ENCODE measurements around the gene LCN6. TPM values are rescaled to one million over a fixed set of nuclear protein-coding genes. Genes with fewer than 3 reads are reported as not detected.

Gene LCN6
- total and polyA plus RNA-seq, 10 of the 15 experiments (the other 5 are each of a cell fraction or from before 2014, with no cell fraction given), result not detected

DNA sequence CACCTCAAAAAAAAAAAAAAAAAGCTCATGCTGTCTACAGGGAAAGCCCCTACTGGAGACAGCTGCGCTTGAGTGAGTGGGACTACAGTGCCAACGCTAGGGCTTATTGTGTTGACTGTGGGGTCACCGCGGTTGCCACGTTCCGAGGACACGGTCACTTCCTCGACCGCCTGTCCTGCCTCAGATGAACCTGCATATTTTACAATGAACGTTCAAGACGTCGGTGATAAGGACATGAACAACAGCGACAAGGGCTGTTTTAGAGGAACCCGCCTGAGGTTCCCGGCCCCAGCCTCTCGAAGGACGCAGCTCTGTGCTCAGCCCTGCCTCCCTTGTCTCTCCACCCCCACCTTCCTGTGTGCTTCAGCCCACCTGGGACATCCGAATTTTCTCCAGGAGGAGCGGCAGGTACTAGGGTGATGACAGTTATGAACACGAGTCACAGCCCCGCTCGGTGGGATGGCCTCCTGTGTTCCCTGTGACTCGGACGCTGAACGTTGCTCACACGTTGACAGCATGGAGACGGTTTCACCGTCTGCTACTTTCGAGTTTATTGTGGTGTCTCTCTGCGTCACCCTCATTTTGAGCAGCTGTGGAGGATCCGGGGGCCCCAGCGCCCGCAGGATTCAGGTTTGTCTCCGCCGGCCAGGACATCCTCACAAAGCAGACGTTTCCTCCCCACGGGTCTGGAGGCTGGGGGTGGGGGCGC lies 47.2 kb downstream of the LCN6 start (continued):
- TF ChIP-seq, protein P1, sequence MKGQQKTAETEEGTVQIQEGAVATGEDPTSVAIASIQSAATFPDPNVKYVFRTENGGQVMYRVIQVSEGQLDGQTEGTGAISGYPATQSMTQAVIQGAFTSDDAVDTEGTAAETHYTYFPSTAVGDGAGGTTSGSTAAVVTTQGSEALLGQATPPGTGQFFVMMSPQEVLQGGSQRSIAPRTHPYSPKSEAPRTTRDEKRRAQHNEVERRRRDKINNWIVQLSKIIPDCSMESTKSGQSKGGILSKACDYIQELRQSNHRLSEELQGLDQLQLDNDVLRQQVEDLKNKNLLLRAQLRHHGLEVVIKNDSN (IDR thresholded peaks at IDR 0.05; ENCODE audit: borderline replicate concordance, extremely low read length, insufficient read depth, low read depth, low read length), result no peak
- TF ChIP-seq ZNF274 (IDR thresholded peaks at IDR 0.05; ENCODE audit: insufficient read depth, insufficient read length) (no peak), EGR1 (IDR thresholded peaks at IDR 0.05; ENCODE audit: borderline replicate concordance in 1 of 2, low read depth in 2 of 2, low read length in 2 of 2) (no peak), BHLHE40 (IDR thresholded peaks at IDR 0.05; ENCODE audit: borderline replicate concordance in 1 of 2, low read depth in 2 of 2, low read length in 1 of 2) (peak; percentile 24 to 65), MYB (IDR thresholded peaks at IDR 0.05; ENCODE audit: borderline replicate concordance, low read depth, low read length) (peak; percentile 92), HDAC2 (IDR thresholded peaks at IDR 0.05) (no peak), ESRRA (IDR thresholded peaks at IDR 0.05; ENCODE audit: low read length) (no peak), STAT1 (conservative IDR thresholded peaks at IDR 0.05) (no peak), POLR2A (IDR thresholded peaks at IDR 0.05; ENCODE audit: low read depth, low read length) (peak; percentile 82), RBBP5 (conservative IDR thresholded peaks at IDR 0.05) (0 out of 2 replicates have a peak, but pooled peaks have one; percentile 46), BCLAF1 (IDR thresholded peaks at IDR 0.05) (no peak), ZNF217 (IDR thresholded peaks at IDR 0.05) (no peak), DPF2 (IDR thresholded peaks at IDR 0.05) (peak; percentile 80; the same call in 1 of the 2 replicates), CHD1 (IDR thresholded peaks at IDR 0.05; ENCODE audit: low read depth, low read length) (0 out of 2 replicates have a peak, but pooled peaks have one; percentile 51), CBX5 (IDR thresholded peaks at IDR 0.05; ENCODE audit: low read depth) (no peak), E2F8 (IDR thresholded peaks at IDR 0.05; ENCODE audit: low read depth, partially characterized antibody) (no peak), PAX8 (IDR thresholded peaks at IDR 0.05) (no peak), BRCA1 (IDR thresholded peaks at IDR 0.05; ENCODE audit: low read depth, low read length) (no peak), IRF3 (IDR thresholded peaks at IDR 0.05) (no peak)
- TF ChIP-seq, protein P2, sequence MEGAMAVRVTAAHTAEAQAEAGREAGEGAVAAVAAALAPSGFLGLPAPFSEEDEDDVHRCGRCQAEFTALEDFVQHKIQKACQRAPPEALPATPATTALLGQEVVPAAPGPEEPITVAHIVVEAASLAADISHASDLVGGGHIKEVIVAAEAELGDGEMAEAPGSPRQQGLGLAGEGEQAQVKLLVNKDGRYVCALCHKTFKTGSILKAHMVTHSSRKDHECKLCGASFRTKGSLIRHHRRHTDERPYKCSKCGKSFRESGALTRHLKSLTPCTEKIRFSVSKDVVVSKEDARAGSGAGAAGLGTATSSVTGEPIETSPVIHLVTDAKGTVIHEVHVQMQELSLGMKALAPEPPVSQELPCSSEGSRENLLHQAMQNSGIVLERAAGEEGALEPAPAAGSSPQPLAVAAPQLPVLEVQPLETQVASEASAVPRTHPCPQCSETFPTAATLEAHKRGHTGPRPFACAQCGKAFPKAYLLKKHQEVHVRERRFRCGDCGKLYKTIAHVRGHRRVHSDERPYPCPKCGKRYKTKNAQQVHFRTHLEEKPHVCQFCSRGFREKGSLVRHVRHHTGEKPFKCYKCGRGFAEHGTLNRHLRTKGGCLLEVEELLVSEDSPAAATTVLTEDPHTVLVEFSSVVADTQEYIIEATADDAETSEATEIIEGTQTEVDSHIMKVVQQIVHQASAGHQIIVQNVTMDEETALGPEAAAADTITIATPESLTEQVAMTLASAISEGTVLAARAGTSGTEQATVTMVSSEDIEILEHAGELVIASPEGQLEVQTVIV (IDR thresholded peaks at IDR 0.05; ENCODE audit: borderline replicate concordance, partially characterized antibody), result no peak
